ENCODE measurements around the gene MSI2. TPM values are rescaled to one million over a fixed set of nuclear protein-coding genes. Genes with fewer than 3 reads are reported as not detected.
A peak's percentile ranks its signal among the peaks of the same experiment; 100 is the strongest.

Gene MSI2
- total RNA-seq, 1 donor from 2014 or later: 144 TPM

DNA sequence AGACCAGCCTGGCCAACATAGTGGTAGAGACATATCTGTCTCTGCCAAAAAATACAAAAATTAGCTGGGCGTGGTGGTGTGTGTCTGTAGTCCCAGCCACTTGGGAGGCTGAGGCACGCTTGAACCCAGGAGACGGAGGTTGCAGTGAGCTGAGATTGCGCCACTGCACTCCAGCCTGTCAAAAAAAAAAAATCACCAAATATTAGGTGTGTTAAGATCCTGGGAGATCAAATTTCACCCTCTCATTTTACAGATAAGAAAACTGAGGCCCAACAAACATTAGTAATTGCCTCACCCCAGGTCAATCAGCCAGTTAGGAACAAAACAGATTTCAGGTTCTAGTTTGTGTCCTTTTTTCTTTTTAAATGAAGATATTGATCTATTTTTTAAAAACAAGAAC, 116.7 kb downstream of the MSI2 start:
- no peak overlapping the region for H3K27ac Mint-ChIP-seq
- TF ChIP-seq, protein P1, sequence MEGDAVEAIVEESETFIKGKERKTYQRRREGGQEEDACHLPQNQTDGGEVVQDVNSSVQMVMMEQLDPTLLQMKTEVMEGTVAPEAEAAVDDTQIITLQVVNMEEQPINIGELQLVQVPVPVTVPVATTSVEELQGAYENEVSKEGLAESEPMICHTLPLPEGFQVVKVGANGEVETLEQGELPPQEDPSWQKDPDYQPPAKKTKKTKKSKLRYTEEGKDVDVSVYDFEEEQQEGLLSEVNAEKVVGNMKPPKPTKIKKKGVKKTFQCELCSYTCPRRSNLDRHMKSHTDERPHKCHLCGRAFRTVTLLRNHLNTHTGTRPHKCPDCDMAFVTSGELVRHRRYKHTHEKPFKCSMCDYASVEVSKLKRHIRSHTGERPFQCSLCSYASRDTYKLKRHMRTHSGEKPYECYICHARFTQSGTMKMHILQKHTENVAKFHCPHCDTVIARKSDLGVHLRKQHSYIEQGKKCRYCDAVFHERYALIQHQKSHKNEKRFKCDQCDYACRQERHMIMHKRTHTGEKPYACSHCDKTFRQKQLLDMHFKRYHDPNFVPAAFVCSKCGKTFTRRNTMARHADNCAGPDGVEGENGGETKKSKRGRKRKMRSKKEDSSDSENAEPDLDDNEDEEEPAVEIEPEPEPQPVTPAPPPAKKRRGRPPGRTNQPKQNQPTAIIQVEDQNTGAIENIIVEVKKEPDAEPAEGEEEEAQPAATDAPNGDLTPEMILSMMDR (IDR thresholded peaks at IDR 0.05; ENCODE audit: unreplicated experiment): no peak
- no peak for DNase-seq (ENCODE audit: low spot score in 2 of 2, unreplicated experiment in 2 of 2)
- no peak overlapping the region for H3K4me3 Mint-ChIP-seq
- no peaks in the 10 kb centered on the region for H3K27me3 Mint-ChIP-seq (ENCODE audit: low read depth)
- peaks cover 18% of the 10 kb centered on the region for H3K36me3 Mint-ChIP-seq
- H3K4me1 Mint-ChIP-seq: peaks cover 46% of the 10 kb centered on the region
- peaks cover 8% of the 10 kb centered on the region for H3K9me3 Mint-ChIP-seq

DNA sequence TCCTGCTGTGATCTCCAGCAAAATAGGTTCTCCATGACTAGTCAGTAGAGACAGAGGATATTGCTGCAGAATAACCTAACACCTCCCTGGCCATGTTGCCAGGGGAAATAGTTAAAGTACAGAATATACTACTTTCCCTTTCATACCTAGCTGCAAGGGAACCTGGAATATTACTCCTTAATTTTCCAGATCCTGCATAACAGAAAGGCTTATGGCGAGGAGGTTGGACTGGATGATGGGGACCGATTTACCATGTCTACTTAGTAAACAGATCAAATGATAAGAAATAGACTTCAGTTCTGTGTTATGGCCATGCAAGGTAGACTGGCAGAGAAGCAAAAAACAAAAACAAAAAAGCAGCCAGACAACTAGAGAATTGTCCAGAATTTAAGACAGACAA, 117.4 kb downstream of the MSI2 start:
- no peak for DNase-seq (ENCODE audit: low spot score in 2 of 2, unreplicated experiment in 2 of 2)
- no peak overlapping the region for H3K4me3 Mint-ChIP-seq
- no peaks in the 10 kb centered on the region for H3K27me3 Mint-ChIP-seq (ENCODE audit: low read depth)
- H3K9me3 Mint-ChIP-seq: peaks cover 8% of the 10 kb centered on the region
- H3K27ac Mint-ChIP-seq: no peak overlapping the region
- TF ChIP-seq, protein P1 (IDR thresholded peaks at IDR 0.05; ENCODE audit: unreplicated experiment): no peak
- H3K4me1 Mint-ChIP-seq: peaks cover 45% of the 10 kb centered on the region
- peaks cover 18% of the 10 kb centered on the region for H3K36me3 Mint-ChIP-seq

DNA sequence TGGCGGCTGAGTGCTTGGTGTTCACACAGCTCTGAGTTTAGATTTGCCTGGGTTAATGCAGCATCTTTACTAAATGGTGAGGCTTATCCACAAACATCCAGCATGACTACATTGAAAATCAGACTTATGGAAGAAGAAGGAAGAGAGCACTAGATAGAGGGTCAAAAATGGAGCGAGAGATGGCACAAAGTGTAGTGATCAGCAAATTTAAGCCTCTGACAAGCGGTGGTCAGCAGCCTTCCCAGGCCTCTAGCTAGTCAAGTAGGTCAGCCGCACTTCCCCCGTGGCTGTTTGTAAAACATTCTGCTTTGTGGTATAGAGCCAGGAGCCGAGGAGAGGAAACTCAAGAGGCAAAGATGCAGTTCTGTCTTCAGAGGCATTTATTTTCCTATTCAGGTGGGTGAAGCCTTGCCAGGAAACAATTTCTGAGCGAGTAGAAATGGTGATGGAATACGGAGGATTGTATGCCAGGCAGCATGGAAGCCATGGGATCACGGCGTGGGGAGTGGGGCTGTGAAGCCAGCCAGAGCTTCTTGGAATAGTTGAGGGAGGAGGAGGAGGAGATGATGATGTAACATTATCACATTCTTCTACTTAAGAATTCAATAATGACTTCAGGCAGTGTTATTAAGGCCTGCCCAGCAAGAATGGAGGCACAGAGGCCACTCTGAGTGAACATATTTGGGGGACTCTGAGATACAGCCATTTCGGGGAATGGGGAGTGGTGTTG, 118.9 kb downstream of the MSI2 start:
- Mint-ChIP-seq H3K27me3 (ENCODE audit: low read depth) (no peaks in the 10 kb centered on the region), H3K9me3 (peaks cover 8% of the 10 kb centered on the region), H3K27ac (peak overlapping the region; percentile 85), H3K4me3 (no peak overlapping the region), H3K4me1 (peaks cover 47% of the 10 kb centered on the region), H3K36me3 (peaks cover 18% of the 10 kb centered on the region)
- TF ChIP-seq, protein P1 (IDR thresholded peaks at IDR 0.05; ENCODE audit: unreplicated experiment): no peak
- DNase-seq (ENCODE audit: low spot score in 2 of 2, unreplicated experiment in 2 of 2): no peak

DNA sequence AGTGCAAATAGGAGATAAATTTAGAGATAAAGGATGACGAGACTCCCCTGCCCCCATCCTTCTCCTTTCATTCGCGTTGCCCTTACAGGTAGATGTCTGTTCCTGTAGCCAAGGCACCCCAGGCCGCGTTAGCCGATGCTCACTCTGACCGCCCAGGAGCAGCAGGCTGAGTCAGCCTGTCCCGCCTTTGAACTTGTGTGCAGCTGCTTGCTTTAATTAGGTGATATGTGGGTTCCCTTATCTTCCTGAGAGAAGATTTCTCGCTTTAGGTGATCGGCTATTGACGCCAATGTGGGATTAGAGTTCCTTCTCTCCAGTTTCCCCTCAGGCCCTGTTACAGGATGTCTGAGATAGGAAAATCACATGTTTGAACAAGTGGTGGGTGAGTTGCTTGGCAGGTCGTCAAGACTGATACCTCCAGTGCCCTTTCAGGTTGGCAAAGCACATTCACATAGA, 119.5 kb downstream of the MSI2 start:
- TF ChIP-seq, protein P1 (IDR thresholded peaks at IDR 0.05; ENCODE audit: unreplicated experiment): no peak
- no peak for DNase-seq (ENCODE audit: low spot score in 2 of 2, unreplicated experiment in 2 of 2)
- Mint-ChIP-seq H3K9me3 (peaks cover 8% of the 10 kb centered on the region), H3K4me3 (no peak overlapping the region), H3K27ac (peak overlapping the region; percentile 85), H3K36me3 (peaks cover 18% of the 10 kb centered on the region), H3K4me1 (peaks cover 43% of the 10 kb centered on the region), H3K27me3 (ENCODE audit: low read depth) (no peaks in the 10 kb centered on the region)

DNA sequence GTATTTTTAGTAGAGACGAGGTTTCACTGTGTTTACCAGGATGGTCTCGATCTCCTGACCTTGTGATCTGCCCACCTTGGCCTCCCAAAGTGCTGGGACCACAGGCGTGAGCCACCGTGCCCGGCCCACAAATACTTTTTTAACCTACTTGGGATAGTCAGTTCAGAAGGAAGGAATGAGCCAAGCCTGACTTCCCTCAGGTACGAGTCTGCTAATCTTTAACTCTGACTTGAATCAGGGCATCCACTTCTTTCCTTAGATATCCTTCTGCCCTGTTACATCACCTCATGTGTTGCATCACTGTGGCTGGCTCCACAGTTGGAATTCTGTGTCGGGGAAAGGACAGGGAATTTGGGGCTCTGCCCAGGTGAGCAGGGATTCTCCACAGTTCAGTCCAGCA, 120.8 kb downstream of the MSI2 start:
- peaks cover 18% of the 10 kb centered on the region for H3K36me3 Mint-ChIP-seq
- peak overlapping the region; percentile 36 for H3K27ac Mint-ChIP-seq
- no peaks in the 10 kb centered on the region for H3K27me3 Mint-ChIP-seq (ENCODE audit: low read depth)
- H3K4me3 Mint-ChIP-seq: no peak overlapping the region
- TF ChIP-seq, protein P1 (IDR thresholded peaks at IDR 0.05; ENCODE audit: unreplicated experiment): no peak
- H3K9me3 Mint-ChIP-seq: peaks cover 8% of the 10 kb centered on the region
- peaks cover 44% of the 10 kb centered on the region for H3K4me1 Mint-ChIP-seq
- DNase-seq (ENCODE audit: low spot score in 2 of 2, unreplicated experiment in 2 of 2): no peak

Data from mesothelial cell of epicardium (in vitro differentiated cells).